Hepatocyte (in vitro differentiated cells): ENCODE results near the gene ECSIT.

Experiments used
- EZH2phosphoT487 ChIP-seq: fragments of 200-600 bp; sonication (generic); IDR thresholded peaks from one replicate; pipeline ENCODE4 v1.6.1; 2018; ENCODE audit warnings: antibody characterized with exemption, mild to moderate bottlenecking, low read depth, moderate library complexity; ENCODE audit not compliant: unreplicated experiment, severe bottlenecking
- TF ChIP-seq, protein P1 (sequence below): fragments of 200-600 bp; sonication (generic); IDR thresholded peaks from 2 replicates; pipeline ENCODE4 v1.5.1; 2016; ENCODE audit warnings: antibody characterized with exemption, mild to moderate bottlenecking; ENCODE audit not compliant: poor library complexity

DNA sequence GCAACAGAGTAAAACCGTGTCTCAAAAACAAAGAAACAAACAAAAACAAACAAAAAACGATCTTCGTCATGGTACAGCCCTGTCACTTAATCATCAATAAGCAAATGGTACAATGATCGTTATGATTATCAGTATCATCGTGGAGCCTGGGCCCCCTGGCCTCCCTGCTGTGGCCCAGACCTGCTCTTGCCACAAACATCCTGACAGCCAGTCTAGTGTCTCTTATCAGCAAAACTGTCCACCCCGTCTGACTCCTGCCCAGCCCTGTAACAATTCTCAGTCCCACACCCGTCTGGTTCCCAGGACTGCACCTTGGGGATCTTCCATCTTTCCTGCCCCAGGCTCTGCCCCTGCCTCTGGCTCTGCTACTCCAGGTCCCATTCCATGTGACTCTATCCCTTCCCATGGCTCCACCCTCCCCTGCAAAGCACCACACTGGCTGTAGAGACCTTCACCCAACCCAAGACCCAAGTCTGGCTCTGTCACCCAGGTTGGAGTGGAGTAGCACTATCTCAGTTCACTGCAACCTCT is 29.0 kb downstream of the ECSIT start:
- TF ChIP-seq, protein P1, sequence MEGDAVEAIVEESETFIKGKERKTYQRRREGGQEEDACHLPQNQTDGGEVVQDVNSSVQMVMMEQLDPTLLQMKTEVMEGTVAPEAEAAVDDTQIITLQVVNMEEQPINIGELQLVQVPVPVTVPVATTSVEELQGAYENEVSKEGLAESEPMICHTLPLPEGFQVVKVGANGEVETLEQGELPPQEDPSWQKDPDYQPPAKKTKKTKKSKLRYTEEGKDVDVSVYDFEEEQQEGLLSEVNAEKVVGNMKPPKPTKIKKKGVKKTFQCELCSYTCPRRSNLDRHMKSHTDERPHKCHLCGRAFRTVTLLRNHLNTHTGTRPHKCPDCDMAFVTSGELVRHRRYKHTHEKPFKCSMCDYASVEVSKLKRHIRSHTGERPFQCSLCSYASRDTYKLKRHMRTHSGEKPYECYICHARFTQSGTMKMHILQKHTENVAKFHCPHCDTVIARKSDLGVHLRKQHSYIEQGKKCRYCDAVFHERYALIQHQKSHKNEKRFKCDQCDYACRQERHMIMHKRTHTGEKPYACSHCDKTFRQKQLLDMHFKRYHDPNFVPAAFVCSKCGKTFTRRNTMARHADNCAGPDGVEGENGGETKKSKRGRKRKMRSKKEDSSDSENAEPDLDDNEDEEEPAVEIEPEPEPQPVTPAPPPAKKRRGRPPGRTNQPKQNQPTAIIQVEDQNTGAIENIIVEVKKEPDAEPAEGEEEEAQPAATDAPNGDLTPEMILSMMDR: no peak
- no peak for TF ChIP-seq EZH2phosphoT487
